HG02884 (cell line): Measurements from ENCODE around the gene AMPD3.
A peak's percentile ranks its signal among the peaks of the same experiment; 100 is the strongest.

Experiments
- ATAC-seq: cut with Tn5 transposase; IDR thresholded peaks from one replicate; pipeline ENCODE4 v1.9.1; 2021; ENCODE audit warnings: mild to moderate bottlenecking, moderate library complexity; ENCODE audit not compliant: unreplicated experiment

AMPD3 gene

GRCh38 chr11:10459029-10459970 is 4.2 kb downstream of the AMPD3 start:
- ATAC-seq = peak; percentile 46

- ATAC-seq = no peak
Observed at GRCh38 chr11:10460611-10461275, 5.7 kb downstream of the AMPD3 start.

- ATAC-seq = no peak
Observed at GRCh38 chr11:10461276-10461790, 6.3 kb downstream of the AMPD3 start.

GRCh38 chr11:10462746-10463300 is 7.8 kb downstream of the AMPD3 start:
- no peak for ATAC-seq

GRCh38 chr11:10473371-10473770 is 18.3 kb downstream of the AMPD3 start:
- no peak for ATAC-seq

- no peak for ATAC-seq
Observed at GRCh38 chr11:10474551-10474950, 19.5 kb downstream of the AMPD3 start.

GRCh38 chr11:10476342-10476741 is 21.3 kb downstream of the AMPD3 start:
- ATAC-seq = no peak

- ATAC-seq = no peak
Observed at GRCh38 chr11:10476927-10477689, 22.0 kb downstream of the AMPD3 start.

- no peak for ATAC-seq
Observed at GRCh38 chr11:10477690-10478046, 22.6 kb downstream of the AMPD3 start.

- no peak for ATAC-seq
Observed at GRCh38 chr11:10478066-10478465, 23.0 kb downstream of the AMPD3 start.

GRCh38 chr11:10478574-10479550 is 23.8 kb downstream of the AMPD3 start:
- no peak for ATAC-seq

GRCh38 chr11:10480026-10480425 is 25.0 kb downstream of the AMPD3 start:
- no peak for ATAC-seq

- ATAC-seq = no peak
Observed at GRCh38 chr11:10480760-10481159, 25.7 kb downstream of the AMPD3 start.

GRCh38 chr11:10481560-10482349 is 26.7 kb downstream of the AMPD3 start:
- no peak for ATAC-seq

GRCh38 chr11:10483174-10483573 is 28.1 kb downstream of the AMPD3 start:
- ATAC-seq = no peak

GRCh38 chr11:10483584-10483983 is 28.5 kb downstream of the AMPD3 start:
- ATAC-seq = no peak

- ATAC-seq = no peak
Observed at GRCh38 chr11:10484461-10485180, 29.6 kb downstream of the AMPD3 start.

- ATAC-seq = no peak
Observed at GRCh38 chr11:10485646-10486045, 30.6 kb downstream of the AMPD3 start.
